ENCODE measurements around the gene NUP133. TPM values are rescaled to one million over a fixed set of nuclear protein-coding genes. Genes with fewer than 3 reads are reported as not detected.

NUP133 gene
- total RNA-seq, 4 donors from 2014 or later, result 21.9 to 31.6 (median 26.9) TPM

DNA sequence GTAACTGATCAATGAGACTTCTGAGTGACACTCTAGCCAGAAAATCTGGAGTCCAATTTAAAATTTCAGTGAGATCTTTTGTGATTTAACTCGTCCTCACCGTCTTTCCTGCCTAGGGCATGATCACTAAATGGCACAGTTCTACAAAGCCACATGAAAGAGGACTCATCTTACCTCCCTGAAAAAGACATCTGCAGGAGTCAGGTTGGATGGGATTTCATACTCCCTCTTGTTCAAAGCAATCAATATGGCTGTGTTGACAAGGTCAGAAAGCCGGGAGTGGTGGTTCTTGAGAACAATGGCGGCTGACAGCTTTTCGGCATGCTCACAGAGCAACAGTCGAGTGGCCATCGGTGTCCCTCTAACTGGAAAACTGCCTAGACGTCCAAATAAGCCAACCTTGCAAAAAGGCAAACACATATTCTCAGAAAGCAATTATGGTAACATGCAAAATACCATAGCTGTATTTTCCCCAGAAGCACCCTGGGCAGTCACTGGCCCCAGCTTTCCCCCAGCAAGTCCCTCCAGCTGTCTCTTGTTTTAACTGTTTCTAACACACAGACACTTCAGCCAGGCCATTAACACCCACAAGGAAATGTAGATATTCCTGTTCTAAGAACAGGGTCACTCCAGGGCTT, 37.6 kb downstream of the NUP133 start:
- no peak overlapping the region for H3K4me3 ChIP-seq (ENCODE audit: low read depth, poor library complexity, severe bottlenecking)
- TF ChIP-seq, protein P1, sequence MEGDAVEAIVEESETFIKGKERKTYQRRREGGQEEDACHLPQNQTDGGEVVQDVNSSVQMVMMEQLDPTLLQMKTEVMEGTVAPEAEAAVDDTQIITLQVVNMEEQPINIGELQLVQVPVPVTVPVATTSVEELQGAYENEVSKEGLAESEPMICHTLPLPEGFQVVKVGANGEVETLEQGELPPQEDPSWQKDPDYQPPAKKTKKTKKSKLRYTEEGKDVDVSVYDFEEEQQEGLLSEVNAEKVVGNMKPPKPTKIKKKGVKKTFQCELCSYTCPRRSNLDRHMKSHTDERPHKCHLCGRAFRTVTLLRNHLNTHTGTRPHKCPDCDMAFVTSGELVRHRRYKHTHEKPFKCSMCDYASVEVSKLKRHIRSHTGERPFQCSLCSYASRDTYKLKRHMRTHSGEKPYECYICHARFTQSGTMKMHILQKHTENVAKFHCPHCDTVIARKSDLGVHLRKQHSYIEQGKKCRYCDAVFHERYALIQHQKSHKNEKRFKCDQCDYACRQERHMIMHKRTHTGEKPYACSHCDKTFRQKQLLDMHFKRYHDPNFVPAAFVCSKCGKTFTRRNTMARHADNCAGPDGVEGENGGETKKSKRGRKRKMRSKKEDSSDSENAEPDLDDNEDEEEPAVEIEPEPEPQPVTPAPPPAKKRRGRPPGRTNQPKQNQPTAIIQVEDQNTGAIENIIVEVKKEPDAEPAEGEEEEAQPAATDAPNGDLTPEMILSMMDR (IDR thresholded peaks at IDR 0.05), result no peak
- no peak for TF ChIP-seq POLR2A (IDR thresholded peaks at IDR 0.05)
- 89 to 92% methylated on average over 8 of the region's 8 CpGs for WGBS, 2 donors
- DNase-seq (ENCODE audit: low spot score in 2 of 2), result no peak
- intact Hi-C loops (cut with DNase I; ENCODE audit: low total_unique reads), result no loop called here

DNA sequence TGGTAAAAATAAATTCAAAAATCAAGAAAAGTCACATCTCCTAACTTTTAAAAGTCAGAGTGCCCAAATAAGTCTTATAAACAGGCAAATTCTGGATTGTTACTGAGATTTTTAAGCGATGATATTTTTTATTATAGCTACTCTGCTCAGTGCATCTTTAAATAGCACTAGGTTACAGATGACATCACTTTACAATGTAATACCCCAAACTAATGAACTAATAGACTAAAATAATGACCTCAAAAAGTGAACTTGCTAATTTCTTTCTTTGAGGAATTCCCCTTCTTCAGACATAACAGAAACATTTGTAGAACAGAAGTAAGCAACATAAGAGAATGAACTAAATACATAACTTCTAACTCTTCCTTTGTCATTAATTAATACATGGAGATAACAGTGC, 41.3 kb downstream of the NUP133 start:
- no peak for DNase-seq (ENCODE audit: low spot score in 2 of 2)
- TF ChIP-seq POLR2A (IDR thresholded peaks at IDR 0.05), result no peak
- TF ChIP-seq, protein P1 (IDR thresholded peaks at IDR 0.05), result no peak
- WGBS, 2 donors, result 91 to 96% methylated on average over 1 of the region's 1 CpG
- H3K4me3 ChIP-seq (ENCODE audit: low read depth, poor library complexity, severe bottlenecking), result no peak overlapping the region
- intact Hi-C loops (cut with DNase I; ENCODE audit: low total_unique reads), result no loop called here

DNA sequence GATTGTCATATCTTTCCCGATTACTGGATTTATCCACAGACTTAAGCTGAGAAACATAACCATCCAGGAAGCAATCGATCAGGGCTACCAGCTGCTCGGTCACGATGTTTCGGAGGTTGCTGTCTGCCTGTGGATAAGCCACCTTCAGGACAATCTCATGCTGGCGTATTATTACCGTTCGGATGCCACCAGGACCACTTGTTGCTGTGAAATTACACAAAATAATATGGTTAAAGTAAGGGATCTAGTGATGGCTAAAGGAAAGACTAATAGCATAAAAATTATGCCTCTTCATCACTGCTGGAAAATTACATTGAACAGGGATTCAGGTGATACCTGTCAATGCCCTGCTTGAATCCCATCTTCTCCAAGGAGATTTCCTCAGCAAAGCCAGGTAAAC, 43.5 kb downstream of the NUP133 start:
- H3K4me3 ChIP-seq (ENCODE audit: low read depth, poor library complexity, severe bottlenecking), result no peak overlapping the region
- TF ChIP-seq, protein P1 (IDR thresholded peaks at IDR 0.05), result no peak
- TF ChIP-seq POLR2A (IDR thresholded peaks at IDR 0.05), result no peak
- DNase-seq (ENCODE audit: low spot score in 2 of 2), result no peak
- intact Hi-C loops (cut with DNase I; ENCODE audit: low total_unique reads), result no loop called here
- WGBS, 2 donors, result 97% methylated on average over 8 of the region's 8 CpGs

DNA sequence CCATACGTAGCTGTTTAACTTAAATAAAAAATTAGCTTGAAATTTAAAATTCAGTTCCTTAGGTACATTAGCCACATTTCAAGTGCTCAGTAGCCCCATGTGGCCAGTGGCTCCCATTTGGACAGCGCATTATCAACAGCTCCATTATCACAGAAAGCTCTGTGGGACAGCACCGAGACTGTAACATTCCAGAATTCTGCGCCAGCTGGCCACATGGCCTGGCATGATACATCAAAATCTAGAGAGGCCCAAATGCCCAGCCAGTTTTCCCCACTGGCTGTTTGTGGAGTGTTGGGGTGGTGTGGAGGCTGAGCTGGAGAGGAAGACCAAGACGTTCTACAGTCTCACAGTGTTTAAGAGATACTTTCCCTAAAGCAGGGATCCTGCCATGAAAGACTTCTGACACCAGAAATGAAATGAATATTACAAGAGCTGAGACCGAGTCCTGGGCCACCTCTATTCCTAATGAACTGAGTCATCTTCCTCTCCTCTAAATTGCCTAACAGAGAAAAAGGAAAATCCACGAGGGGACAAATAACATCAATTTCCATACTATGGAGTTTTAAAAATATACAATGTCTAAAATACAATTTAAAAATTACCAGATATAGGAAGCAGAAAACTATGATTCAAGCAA, 47.0 kb downstream of the NUP133 start:
- TF ChIP-seq, protein P1 (IDR thresholded peaks at IDR 0.05), result no peak
- H3K4me3 ChIP-seq (ENCODE audit: low read depth, poor library complexity, severe bottlenecking), result no peak overlapping the region
- intact Hi-C loops (cut with DNase I; ENCODE audit: low total_unique reads), result no loop called here
- DNase-seq (ENCODE audit: low spot score in 2 of 2), result no peak
- WGBS, 2 donors, result 92 to 96% methylated on average over 7 of the region's 7 CpGs

DNA sequence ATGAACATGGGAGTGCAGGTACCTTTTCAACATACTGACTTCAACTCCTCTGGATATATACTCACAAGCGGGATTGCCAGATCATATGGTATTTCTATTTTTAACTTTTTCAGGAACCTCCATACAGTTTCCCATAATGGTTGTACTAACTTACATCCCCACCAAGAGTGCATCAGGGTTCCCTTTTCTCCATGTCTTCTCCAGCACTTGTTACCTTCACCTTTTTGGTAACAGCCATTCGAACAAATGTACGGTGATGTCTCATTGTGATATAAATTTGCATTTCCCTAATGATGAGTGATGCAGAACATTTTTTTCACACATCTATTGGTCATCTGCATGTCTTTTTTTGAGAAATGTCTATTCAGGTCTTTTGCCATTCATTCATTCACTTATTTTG, 48.3 kb downstream of the NUP133 start:
- 97 to 99% methylated on average over 3 of the region's 3 CpGs for WGBS, 2 donors
- intact Hi-C loops (cut with DNase I; ENCODE audit: low total_unique reads), result no loop called here
- TF ChIP-seq POLR2A (IDR thresholded peaks at IDR 0.05), result no peak
- TF ChIP-seq, protein P1 (IDR thresholded peaks at IDR 0.05), result no peak
- no peak overlapping the region for H3K4me3 ChIP-seq (ENCODE audit: low read depth, poor library complexity, severe bottlenecking)
- no peak for DNase-seq (ENCODE audit: low spot score in 2 of 2)

DNA sequence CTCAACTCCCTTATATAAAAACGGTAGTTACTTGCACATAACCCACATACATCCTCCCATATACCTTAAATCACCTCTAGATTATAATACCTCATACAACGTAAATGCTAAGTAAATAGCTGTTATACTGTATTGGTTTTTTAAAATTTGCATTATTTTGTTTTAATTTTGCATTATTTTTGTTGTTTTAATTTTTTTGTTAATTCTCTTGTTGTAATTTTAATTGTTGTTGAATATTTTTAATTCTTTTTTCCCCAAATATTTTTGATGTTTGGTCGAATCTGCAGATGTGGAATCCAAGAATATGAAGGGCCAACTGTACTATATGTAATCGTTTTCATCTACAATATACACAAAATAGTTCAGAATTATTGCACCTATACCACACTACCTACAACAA, 50.7 kb downstream of the NUP133 start:
- 87 to 93% methylated on average over 4 of the region's 4 CpGs for WGBS, 2 donors

More for the DNA sequence above, 50.7 kb downstream of the NUP133 start:
- intact Hi-C loops (cut with DNase I; ENCODE audit: low total_unique reads), result no loop called here
- DNase-seq (ENCODE audit: low spot score in 2 of 2), result no peak
- no peak overlapping the region for H3K4me3 ChIP-seq (ENCODE audit: low read depth, poor library complexity, severe bottlenecking)
- TF ChIP-seq, protein P1 (IDR thresholded peaks at IDR 0.05), result no peak
- no peak for TF ChIP-seq POLR2A (IDR thresholded peaks at IDR 0.05)

Measured in lower leg skin (tissue), 4 donors.